GM12864 (cell line): ENCODE results near the gene MMP20.

ENCODE experiments used
- DNase-seq: peaks from one replicate; pipeline ENCODE4 v3.0.0-alpha.2; 2011; ENCODE audit warnings: low read depth
- H3K4me3 ChIP-seq: 2 replicates; pipeline ENCODE4 v1.5.1; 2011; ENCODE audit warnings: mild to moderate bottlenecking, low read depth, low read length, control low read depth
- CTCF ChIP-seq: IDR thresholded peaks from 2 replicates; pipeline ENCODE4 v1.5.1; 2011; ENCODE audit warnings: low read depth, mild to moderate bottlenecking, moderate library complexity, low read length, control low read depth, inconsistent platforms; ENCODE audit errors: missing control alignments

Gene MMP20

GRCh38 chr11:102615894-102616432 is 9.2 kb downstream of the MMP20 start:
- DNase-seq, result no peak
- no peak for TF ChIP-seq CTCF
- H3K4me3 ChIP-seq, result no peak overlapping the region

DNA sequence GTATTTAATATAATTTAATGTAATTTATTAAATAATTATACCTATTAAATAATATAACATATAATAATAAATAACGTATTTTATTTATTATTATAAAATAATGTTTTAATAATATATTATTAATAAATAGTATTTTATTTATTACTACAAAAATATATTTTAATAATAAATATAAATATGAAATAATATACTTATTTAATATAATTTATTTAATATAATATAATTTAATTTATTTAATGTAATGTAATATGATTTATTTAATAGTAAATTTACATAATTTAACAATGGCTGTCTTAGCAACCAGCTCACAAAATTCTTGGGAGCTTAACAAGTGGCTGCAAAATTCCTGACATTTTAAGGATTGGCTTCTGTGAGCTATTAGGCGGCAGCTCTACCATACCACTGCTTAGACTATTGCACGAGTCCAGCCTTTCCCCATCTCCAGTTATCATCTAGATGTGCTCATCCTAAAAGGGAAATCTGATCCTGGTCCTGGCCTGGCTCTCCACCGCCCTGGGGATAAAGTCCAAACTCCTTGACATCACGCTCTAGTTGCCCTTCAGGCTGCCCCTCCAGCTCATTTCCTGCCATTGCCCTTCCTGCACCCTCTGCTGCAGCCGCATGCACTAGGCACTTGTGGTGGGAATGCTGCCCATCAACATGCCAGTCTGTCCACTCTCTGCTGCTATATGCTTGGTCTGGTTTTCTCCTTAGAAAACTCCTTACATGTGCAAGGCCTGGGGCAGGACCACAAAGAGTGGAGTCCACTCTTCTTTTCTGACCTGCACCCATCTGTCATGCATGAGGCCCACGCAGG is 9.8 kb downstream of the MMP20 start:
- no peak for DNase-seq
- TF ChIP-seq CTCF, result no peak
- H3K4me3 ChIP-seq, result no peak overlapping the region

DNA sequence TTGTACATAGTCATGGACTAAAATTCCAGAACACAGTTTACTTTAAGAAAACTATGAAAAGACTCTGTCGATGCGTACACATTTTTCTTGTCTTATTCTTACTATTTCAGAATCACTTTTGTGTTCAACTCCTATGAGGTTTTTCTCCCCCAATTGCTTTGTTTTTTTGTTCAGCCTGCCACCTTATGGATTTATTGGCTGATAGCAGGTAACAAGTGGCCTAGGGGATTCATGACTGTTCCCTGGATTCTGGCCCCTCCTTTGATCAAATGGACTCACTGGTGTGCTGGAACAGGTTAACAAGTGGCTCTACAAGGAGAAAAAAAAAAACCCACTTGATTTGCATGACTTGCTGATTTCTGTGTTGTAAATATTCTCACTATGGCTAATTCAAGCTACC is 10.6 kb downstream of the MMP20 start:
- H3K4me3 ChIP-seq, result no peak overlapping the region
- no peak for DNase-seq
- TF ChIP-seq CTCF, result peak; percentile 15

DNA sequence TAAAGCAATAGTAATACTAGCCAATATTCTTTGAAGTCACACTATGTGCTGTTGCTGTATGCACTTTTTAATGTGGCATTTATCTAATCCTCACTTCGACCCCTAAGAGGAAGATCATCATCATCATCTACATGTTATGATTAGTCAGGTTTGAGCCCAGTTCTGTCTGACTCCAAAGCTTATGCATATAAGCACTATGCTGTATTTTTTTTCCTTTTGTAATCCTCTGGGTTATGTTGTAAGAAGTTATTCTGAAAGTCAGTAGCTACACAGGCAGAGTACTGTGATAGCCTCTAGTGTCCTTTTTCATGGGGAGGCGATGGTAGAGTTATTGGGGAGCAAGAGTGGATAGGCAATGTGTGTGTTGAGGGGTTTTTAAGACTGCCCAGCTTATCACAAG is 11.1 kb downstream of the MMP20 start:
- no peak overlapping the region for H3K4me3 ChIP-seq
- no peak for TF ChIP-seq CTCF
- DNase-seq, result no peak

GRCh38 chr11:102613450-102613849 is 11.7 kb downstream of the MMP20 start:
- no peak for DNase-seq
- no peak overlapping the region for H3K4me3 ChIP-seq
- no peak for TF ChIP-seq CTCF

- no peak for DNase-seq
- peak; percentile 27 for TF ChIP-seq CTCF
- H3K4me3 ChIP-seq, result no peak overlapping the region
Measured at GRCh38 chr11:102611291-102611690, 13.8 kb downstream of the MMP20 start.

DNA sequence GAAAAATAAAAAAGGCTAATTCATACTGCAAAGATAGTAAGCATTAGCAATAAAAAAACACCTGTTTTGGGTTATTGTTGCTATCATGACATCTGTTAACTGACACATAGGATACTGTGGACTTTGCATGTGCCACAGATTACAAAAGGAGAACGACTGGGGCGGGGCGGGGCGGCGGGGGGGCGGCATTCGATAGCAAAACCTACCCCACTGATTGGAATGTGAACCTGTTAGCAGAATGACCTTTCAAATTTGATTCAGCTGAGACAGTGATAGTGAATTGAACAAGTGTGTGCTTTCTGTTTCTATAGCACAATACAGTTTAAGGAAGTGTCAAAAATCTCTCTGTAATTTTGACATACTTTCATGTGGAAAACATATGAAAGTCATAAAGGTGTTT is 14.9 kb downstream of the MMP20 start:
- no peak overlapping the region for H3K4me3 ChIP-seq
- no peak for DNase-seq
- no peak for TF ChIP-seq CTCF
